ENCODE measurements around the gene GRID1.

The GRID1 gene

GRCh38 chr10:86266446-86267242 is 100.0 kb downstream of the GRID1 start:
- no peak for DNase-seq (ENCODE audit: low spot score)

GRCh38 chr10:86265895-86266259 is 100.7 kb downstream of the GRID1 start:
- DNase-seq (ENCODE audit: low spot score) = no peak

- DNase-seq (ENCODE audit: low spot score) = no peak
Measured at GRCh38 chr10:86265236-86265894, 101.2 kb downstream of the GRID1 start.

DNA sequence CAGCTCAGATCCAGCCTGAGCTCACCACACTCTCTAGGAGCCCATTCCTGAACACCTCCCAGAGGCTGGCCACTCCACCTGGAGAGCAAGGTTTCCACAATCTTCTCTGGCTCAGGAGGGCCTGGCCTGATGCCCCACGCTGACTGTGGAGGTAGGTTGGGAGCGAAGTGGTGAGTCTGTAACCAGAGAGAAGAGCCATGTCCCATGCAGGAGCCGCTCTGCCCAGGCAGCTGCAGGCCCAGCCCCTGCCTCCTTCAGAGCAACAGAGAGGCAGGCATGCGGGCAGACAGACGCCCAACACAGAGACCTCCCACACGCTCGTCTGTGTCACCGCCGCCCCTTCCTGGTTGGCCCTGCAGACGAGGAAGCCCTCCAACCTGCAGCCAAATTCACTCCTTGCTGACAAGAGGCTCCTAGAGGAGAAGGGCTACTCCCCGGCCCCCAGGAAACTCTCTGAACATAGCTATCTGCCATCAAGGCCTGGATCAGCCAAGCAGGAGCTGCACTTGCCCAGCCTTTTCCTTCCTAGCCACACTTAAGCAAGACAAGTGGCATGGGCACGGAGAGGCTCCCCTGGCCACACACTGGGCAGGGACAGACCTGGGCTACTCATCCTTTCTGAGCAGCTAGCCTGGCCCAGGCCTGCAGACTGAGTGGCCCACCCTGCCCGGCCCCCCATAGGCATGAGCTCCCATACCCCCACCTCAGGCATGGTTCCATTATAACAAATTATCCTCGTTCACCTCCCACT is 101.9 kb downstream of the GRID1 start:
- DNase-seq (ENCODE audit: low spot score) = no peak

GRCh38 chr10:86263907-86264306 is 102.7 kb downstream of the GRID1 start:
- DNase-seq (ENCODE audit: low spot score) = no peak

- no peak for DNase-seq (ENCODE audit: low spot score)
Measured at GRCh38 chr10:86263209-86263608, 103.4 kb downstream of the GRID1 start.

DNA sequence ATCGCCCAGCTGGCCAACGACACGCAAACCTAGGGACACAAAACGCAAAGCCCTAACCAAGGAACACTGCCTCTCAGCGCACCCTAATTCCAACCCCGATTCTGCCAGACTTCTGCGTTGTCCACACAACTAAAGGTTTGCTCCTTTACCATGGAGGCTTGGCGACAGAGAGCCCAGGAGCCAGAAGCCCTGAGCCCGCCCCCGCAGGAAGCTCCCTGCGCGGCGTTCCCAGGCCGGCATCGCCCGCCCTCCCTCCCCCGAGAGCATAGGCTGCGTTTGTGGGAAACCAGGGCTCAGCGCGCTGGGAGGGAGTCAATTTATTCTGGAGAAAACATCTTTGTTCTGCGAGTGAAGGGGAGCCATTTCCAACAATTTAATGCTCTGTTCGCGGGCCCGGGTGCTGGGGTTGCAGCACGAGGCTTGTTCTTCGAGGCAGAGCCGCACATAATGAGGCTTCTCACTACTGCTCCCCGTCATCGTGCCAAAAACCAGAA is 103.9 kb downstream of the GRID1 start:
- DNase-seq (ENCODE audit: low spot score) = no peak

DNA sequence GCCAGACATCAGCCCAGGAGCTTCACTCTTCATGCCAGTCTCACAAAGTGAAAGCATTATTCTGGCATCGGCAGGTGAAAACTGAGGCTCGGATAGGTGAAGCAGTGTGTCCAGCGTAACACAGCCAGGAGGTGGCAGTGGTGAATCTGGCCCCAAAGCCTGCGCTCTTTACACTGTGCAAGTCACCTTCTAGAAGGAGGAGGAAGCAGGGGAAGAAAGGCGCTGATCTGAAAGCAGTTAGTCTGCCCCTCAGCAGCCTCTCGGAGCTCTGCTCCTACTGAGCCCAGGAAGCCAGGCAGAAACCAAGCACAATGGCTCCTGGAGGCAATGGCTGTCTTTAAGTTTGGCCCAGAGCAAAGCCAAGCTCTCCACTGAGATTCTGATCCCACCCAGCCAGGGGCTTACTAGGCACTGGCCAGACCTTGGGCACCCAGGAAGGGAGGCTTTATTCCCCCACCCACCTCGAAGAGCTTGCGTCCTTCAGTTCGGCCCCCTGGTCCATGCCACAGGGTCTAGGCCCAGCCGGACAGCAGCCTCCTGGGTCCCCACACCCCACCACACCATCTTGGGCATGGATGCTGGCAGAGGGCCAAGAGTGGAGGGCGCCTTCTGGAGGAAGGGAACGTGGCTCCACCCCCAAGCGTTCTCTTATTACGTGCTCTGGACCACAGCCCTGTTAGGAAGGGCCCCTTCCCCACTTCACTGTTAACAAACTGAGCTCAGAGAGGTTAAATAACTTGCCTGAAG is 104.5 kb downstream of the GRID1 start:
- peak; percentile 29 for DNase-seq (ENCODE audit: low spot score)

DNA sequence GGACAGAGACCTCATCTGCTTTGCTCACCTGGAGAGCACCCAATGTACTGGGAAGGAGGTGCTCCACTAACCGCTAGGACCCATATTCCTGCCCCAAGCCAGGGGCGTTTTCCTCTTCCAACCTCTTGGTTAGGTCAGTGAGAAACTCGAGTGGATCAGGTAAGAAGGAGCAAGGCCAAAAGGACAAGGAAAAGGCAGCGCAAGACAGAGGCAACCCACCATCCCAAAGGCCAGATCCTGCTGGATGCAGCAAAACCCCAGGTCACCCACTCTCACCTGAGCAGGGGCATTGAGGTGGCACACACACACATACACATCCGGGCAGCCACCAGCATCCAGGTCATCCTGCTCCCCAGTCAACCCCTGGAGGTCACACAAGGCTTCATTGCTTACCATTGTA is 105.1 kb downstream of the GRID1 start:
- no peak for DNase-seq (ENCODE audit: low spot score)

DNA sequence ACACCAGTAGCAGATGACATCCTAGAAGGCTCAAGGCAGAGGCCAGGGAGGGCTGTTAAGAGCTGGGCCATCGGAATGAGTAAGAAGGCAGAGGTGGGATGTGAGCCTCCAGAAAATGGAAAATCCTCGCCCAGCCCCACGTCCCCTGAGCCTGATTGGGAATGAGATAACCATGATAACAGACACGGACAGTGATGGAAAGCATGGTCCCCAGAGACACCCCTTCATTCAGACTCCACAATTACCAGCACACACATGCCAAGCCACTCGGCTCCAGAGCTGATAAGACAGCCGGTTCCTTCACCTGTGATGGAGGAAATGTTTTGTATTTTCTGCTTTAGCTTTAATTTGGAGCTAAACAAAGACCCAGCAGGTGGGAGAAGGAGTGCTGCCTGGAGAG is 106.0 kb downstream of the GRID1 start:
- DNase-seq (ENCODE audit: low spot score) = no peak

DNA sequence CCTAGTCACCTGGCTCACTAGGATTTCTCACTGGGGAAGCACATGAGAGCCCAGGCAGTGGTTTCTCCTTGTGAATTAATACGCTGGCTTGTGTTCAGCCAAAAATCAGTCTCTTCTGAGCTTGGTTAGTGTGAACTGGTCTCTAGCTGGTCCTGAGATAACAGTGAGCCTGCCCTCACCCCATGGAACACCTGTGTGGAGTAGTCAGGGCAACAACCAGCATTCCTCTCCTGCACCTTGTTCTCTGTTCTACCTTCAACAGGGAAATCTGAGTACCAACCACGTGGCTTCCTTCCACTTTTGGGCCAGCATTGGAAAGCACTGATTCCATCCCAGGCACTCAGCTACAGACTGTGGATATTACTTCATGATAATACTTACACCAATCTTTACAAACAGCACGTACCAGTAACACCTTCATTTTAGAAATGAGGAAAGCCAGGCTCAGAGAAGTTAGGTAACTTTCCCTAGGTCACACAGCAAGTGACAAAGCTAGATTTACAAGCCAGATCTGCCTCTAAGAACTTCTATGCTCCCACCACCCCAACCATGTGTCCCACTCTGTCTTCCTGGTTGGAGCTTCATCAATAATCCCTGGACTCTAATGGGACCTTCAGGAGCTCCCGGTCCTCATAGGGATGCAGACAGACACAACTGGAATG is 106.6 kb downstream of the GRID1 start:
- no peak for DNase-seq (ENCODE audit: low spot score)

DNA sequence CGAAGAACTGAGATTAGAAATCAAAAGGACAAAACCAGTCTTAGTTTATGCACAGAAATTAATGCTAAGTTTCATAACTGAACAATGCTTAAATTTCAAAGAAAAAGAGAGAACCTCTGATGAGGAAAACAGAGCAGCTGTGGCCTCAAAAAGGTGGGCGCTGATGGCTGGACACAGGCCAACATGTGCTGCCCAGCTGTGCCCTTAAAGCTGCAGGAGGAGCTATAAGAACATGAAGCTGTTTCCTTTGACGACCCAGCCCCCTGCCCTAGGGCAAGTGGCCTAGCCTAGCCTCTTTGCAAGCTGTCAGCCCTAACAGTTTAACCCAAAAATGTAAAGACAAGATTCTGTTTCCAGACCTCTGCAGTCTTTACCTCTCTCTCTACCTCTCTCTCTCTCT is 107.7 kb downstream of the GRID1 start:
- no peak for DNase-seq (ENCODE audit: low spot score)

GRCh38 chr10:86258499-86258898 is 108.1 kb downstream of the GRID1 start:
- DNase-seq (ENCODE audit: low spot score) = no peak

DNA sequence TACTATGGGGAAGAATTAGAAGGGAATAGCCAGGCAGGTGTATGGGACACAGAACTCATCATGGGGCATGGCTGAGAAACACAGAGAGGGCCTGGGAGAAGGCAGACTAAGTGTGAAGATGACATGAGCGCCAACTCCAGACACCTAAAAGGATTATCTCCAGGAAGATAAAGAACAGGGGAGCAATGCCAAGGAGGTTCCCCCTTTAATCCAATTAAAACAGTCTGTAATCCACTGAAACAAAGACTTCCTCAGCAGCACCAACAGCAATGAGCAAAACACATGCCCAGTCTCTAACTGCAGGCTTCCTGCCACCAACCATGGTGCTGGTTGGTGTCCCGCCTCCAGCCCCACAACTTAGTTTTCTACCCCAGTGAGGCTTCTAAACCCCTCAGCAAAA is 108.9 kb downstream of the GRID1 start:
- no peak for DNase-seq (ENCODE audit: low spot score)

DNA sequence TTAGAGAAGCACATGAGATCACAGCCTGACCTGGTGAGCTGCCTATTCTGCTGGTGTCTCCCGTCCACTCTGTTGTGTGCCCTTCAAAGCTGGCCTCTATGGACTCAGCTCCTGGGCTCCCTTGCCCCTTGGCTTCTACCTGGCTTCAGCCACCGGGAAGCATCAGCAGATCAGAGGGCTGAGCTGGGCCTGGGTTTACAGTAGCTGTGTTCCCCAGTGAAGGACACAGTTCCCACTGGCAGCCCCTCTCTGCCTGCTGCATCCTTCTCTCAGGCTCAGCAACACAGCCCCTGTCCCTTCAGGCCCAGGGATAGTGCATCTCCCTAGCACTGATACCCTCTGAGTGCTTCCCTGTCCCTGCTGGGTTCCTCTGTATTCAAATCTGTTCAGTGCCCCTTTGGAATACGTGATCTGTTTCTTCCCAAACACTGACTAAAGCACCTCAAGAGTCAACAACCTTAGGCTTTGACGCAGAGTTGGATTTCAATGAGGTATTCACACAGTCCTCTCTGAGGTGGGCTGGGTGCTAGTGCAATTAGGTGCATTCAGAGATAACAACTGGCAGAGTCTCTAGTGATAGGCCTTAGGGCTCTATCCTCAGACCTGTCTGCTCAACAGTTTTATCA is 109.8 kb downstream of the GRID1 start:
- no peak for DNase-seq (ENCODE audit: low spot score)

DNA sequence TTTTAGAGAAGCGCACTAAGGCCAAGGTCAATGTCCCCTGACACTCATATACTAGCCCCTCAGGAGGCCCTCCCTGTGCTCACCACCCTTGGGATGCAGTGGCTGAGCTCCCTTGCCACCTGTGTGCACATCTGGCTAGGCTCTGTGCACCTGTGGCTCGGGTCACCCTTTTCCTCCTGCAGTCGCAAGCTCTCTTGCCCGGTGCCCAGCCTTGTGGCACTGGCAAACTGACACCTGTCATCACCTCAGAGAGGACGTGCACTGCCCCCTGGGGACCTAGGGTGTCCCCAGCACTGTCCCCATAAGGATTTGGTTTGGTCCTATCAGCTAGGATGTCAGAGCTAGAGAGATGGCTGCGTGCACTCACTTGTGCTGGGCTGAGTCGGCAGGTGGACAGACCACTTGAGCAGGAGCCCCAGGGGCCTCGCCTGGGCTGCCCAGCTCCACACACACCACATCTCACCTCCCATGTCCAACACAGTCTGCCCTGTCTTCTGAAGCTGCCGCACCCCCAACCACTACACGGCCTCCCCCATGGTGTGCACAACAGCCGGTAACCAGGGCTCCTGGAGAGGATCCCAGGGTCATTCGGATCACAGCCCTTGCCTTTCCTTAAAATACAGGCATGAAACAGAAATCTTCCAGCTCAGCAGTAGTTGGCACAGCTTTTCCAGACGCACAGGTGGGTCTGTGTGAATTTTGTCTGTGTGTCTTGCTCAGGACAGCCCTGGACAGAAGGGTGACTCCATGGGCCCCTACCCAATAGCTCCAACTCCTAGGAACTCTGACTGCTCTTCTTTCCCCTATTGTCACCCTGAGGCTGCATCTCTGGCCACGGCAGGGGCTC is 111.0 kb downstream of the GRID1 start:
- no peak for DNase-seq (ENCODE audit: low spot score)

GRCh38 chr10:86254526-86255174 is 111.9 kb downstream of the GRID1 start:
- no peak for DNase-seq (ENCODE audit: low spot score)

GRCh38 chr10:86254081-86254480 is 112.5 kb downstream of the GRID1 start:
- DNase-seq (ENCODE audit: low spot score) = no peak

All from cerebellar cortex (tissue), 1 donor.